SKM-1 (cell line): ENCODE measurements around the gene GTF3C2.

Source experiments
- DNase-seq: peaks from one replicate; lab custom pipeline; 2025; ENCODE audit not compliant: unreplicated experiment; lab: John Stamatoyannopoulos, UW

The GTF3C2 gene, protein sequence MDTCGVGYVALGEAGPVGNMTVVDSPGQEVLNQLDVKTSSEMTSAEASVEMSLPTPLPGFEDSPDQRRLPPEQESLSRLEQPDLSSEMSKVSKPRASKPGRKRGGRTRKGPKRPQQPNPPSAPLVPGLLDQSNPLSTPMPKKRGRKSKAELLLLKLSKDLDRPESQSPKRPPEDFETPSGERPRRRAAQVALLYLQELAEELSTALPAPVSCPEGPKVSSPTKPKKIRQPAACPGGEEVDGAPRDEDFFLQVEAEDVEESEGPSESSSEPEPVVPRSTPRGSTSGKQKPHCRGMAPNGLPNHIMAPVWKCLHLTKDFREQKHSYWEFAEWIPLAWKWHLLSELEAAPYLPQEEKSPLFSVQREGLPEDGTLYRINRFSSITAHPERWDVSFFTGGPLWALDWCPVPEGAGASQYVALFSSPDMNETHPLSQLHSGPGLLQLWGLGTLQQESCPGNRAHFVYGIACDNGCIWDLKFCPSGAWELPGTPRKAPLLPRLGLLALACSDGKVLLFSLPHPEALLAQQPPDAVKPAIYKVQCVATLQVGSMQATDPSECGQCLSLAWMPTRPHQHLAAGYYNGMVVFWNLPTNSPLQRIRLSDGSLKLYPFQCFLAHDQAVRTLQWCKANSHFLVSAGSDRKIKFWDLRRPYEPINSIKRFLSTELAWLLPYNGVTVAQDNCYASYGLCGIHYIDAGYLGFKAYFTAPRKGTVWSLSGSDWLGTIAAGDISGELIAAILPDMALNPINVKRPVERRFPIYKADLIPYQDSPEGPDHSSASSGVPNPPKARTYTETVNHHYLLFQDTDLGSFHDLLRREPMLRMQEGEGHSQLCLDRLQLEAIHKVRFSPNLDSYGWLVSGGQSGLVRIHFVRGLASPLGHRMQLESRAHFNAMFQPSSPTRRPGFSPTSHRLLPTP

DNA sequence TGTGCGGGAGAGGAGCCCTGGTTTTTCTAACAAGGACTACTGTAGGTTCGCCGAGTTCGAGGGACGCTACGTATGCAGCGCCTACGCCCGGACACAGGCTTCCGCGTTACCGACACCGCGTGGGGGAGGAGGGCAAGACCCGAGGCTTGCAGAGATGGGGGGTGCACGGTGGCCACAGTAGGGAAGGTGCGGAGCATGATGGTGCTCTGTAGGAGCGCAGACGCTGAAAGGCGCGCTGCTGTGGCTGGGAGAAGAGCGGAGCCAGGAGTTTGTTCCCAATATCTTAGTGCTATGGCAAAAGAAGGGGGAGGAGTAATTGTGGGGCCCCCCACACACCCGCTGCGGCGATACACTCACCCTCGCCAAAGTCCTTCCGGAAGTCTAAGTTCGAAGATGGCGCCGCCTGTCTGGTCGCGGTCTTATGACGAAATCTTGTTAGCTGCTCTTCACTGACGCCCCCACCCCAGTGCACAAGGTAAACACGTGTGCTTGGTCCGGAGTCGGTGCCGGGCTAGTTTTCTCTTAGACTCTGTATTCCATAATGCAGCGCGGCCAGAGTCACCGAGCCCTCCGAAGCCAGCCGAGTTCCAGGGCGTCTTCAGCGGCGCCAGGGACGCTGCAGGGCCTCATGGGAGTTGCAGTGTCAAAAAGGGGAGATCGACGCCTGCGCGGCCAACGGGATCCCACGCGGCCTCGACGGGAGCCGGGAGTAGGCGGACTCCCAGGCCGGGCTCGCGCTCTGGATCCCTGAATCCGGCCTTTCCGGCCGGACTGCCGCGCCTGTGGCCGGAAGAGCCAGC, at the start of gene GTF3C2:
TSS of gene GTF3C2 (minus strand) at position 383 of the 800 bp plus-strand sequence. CDS start 13,210 bp downstream, outside the sequence.
- peak; percentile 91 for DNase-seq

DNA sequence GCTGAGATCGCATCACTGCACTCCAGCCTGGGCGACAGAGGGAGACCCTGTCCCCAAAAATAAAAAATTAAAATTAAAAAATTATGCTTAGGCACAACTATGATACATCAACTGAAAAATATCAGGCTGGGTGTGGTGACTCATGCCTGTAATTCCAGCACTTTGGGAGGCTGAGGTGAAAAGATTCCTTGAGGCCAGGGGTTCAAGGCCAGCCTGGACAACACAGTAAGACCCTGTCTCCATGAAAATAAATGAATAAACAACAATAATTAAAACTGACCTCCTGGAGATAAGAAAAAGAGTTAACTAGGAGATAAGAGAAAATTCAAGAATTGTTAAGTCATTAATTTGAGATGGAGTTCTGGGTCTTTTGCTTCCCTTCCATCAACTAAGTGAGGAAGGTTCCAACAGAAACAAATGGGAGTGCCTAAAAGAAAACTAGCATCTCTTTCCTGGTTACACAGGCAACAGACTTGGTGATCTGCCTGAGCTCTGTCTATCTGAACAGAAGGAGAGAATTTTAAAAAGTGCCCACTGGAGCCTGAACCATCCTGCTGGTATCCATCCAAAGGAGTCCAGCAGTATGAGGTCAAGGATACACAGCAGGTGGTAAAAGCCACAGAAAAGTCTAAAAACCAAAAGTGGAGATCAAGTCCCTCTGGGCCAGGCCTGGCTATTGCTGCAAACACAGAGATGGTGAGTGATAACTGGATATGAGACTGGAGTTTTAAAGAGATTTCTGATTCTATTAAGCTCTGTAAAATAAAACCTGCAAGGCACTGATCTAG, 44.0 kb upstream of the GTF3C2 start:
- no peak for DNase-seq

DNA sequence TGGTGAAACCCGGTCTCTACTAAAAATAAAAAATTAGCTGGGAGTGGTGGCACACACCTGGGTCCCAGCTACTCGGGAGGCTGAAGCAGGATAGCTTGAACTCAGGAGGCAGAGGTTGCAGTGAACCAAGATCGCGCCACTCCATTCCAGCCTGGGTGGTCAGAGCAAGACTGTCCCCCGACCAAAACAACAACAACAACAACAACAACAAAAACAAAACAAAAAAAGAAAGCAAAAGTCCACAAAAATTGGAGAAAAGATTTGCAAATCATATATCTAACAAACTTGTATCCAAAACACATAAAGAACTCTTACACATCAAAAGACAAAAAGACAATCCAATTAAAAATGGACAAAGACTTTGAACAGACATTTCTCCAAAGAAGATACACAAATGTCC, 42.4 kb upstream of the GTF3C2 start:
- no peak for DNase-seq

DNA sequence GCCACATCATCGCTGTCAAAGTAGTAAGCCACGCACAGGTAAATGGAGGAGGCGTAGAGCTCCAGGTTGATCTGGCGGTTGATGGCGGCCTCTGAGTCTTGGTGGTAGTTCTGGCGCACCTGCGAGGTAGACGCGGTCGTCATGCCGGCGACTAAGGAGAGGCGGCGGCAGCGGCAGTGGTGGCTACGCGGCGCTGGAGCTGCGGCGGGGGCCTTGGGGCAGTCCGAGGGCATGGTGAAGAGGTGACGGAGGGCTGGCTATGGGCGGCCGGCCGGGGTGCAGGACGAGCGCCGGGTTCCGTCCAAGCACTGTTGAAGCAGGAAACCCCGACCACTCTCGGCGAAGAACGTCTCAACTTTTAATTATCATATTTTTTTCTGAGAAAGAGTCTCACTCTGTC, 36.7 kb upstream of the GTF3C2 start:
- no peak for DNase-seq

DNA sequence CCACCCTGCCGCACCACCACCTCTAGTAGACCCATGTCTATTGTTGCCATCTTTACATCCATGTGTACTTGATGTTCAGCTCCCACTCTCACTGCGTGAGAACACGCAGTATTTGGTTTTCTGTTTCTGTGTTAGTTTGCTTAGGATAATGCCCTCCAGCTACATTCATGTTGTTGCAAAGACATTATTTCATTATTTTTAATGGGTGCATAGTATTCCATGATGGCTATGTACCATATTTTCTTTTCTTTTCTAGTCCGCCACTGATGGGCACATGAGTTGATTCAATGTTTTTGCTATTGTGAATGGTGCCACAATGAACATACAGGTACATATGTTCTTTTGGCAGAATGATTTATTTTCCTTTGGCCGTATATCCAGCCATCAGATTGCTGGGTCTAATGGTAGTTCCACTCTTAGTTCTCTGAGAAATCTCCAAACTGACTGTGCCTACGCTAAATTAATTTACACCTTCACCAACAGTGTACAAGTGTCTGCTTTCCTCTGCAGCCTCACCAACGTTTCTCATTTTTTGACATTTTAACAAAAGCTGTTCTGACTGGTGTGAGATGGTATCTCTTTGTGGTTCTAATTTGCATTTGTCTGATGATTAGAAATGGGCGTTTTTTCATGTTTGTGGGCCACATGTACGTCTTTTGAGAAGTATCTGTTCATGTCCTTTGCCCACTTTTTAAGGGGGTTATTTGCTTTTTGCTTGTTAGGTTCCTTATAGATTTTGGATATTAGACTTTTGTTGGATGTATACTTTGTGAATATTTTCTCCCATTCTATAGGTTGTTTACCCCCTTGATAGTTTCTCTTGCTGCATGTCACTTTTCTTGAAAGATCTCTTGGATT, 34.5 kb upstream of the GTF3C2 start:
- DNase-seq, result no peak

DNA sequence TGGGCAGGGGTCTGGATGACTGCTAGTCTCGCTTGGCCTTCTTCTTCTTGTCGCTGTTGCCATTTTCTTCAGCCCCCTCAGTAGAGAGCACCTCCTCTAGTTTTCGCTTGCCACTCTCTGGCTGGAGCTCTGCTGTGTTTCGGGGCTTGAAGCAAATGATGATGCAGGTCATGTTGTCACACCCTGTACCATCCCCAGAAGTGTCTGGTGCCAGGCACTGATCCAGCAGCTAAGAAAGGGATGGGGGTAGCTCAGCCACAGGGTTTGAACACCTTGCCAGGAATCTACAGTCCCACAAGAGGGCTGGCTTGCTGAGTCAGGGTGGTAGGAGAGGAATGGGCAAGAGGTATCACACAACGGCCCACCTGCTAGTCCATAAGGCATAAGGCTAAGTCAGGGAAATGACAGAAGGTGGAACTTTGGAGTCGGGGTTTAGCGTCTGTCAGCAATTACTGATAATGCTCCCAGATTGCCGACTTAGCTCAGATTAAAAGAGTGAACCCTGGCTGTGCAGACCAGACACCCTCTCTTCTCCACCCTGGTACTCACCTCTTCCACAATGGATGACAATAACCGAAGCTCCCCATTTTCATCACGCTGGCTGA, 25.1 kb upstream of the GTF3C2 start:
- no peak for DNase-seq

DNA sequence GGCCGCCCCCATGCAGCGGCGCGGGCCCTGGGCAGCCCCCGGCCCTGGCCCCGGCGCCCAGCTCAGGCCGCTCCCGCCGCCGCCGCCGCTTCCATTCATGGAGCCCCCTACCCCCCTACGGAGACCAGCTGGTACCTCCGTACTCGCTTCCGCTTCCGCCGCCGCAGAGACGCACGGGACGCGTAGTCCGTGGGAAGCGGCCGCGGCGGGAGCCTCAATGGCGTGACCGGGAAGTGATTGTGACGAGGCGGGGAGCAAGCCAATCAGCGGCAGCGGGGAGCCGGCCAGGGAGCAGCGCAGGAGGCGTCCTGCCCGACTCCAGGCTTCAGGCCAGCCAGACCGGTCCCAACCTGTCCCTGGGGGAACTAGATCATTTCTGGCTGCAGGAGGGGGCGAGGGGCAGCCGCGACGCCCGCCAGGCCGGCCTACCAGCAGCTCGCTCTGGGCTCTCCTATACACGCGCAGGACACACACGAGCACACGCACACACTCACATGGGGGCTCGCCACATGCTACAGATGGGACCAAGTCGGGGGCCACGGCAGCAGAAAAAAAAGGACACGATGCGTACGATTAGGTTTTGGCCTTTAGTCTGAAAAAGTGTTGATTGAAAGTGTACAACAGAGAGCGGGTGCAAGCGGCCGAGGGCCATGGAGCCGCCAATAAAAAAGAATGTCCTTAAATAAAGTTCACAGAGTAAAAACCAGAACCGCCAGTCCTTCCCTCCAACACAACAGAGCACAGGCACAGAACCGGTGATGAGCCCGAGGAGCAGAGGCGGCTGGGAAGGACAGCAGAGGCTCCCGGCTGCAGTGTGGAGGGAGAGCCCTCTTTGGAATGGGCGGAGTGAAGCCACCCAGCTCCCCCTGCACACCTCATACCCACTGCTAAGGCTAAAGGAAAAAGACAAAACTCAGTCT, 24.3 kb upstream of the GTF3C2 start, which contains the start of gene ZNF513:
TSS of gene ZNF513 (minus strand) at position 109 of the 920 bp plus-strand sequence. CDS start 208 bp downstream, outside the sequence.
- DNase-seq, result no peak

DNA sequence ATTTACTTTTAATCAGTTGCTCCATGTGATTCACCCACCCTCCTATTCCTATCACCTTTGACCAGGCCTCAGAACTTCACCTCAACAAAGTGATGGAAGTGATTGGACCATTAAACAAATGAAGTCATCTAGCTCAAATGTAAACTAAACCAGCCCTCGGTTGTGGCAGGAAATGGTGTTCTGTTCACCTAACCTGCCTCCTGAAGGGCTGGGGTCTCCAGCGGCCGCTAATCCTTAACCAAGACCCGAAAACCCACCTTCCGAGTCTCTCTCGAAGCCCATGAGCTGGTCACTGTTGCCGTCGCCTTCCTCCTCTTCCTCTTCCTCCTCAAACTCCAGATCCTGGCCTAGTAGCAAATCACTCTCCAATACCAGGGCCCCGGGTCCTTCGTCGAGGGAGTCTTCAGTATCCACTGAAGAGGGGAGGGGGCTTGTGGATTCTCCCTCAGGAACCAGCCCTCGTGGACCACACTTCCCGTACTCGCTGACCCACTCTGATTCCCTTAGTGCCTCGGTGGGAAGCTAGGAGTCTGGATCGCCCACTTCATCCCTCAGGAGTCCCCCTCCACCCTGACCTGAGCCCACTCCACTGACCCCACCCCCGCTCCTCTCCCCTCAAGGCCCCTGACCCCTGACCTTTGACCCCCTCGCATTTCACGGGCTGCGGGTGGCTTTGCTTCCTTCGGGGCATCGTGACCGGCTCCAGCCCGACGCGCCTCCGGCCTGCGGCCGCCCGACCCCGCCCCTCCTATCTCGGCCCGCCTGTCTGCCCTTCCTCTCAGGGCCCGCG, 23.5 kb upstream of the GTF3C2 start:
- DNase-seq, result no peak

DNA sequence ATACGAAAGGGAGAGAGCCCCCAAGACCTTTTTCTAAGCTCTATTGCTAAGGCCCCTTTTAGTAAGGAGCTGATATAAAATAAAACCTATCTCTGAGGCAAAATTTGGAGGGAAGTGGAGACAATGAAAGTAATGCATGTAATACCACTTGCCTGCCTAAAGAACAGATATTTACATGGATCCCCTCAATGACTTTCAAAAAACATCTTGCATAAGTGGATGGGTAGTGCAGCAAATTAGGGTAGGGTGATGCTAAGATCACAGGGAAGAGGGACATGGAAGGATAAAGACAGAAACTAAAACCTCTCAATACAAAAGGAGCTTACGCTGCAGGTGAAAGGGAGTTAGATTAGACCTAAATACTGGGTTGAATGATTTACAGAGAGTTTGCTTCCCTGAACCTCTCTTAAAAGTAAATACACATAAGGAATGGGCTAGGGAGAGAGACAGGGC, 22.8 kb upstream of the GTF3C2 start:
- DNase-seq, result no peak

DNA sequence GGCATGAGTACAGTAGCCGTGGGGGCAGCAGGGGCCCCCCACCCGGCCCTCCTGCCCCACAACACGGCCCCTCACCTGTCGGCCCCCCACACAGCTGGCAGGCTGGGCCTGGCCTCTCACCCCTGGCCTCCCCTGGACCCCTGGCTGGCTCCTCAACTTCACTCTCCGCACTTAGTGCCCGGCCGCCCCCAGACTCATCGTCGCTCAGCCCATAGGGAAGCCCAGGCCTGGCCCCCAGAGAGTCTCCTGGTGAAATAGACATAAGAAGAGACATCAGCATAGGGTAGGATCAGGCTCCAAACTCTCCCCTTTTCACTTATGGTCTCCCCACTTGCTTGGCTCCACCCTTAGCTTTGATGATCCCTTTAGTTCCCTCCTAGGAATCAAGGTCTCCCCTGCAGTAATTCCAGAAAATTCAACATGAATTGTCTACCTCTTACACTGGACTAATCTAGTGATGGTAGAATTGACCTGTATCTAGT, 22.3 kb upstream of the GTF3C2 start:
- DNase-seq, result no peak

DNA sequence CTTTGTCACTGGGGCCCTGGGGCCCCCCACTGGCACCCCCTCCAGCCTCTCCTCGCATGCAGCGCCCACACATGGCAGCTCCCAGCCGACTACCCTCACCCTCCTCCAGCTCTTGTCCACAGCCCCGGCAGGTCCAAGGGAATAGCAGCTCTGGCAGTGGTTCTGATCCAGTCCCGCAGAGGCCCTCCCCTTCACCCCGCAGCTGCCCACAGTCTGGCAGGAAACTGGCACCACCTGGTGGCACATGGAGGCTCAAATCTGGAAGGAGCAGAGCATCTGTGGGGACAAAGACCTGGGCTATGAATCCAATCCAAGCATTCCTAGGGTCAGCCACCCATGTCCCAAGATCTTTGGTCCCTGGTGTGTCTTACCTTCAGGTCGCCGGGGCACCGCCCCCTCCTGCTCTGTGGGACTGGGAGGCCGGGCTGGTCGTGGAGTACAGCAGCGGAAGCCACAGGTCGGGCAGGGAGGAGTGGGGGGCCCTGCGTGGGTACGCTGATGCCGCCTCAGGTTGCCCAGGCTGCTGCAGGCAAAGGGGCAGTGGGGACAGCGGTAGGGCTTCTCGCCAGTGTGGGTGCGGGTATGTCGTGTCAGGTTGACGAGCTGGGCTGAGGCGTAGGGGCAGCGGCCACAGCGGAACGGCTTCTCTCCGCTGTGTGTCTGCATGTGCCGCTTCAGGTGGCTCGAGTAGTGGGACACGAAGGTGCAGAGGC, 21.7 kb upstream of the GTF3C2 start:
- DNase-seq, result no peak

DNA sequence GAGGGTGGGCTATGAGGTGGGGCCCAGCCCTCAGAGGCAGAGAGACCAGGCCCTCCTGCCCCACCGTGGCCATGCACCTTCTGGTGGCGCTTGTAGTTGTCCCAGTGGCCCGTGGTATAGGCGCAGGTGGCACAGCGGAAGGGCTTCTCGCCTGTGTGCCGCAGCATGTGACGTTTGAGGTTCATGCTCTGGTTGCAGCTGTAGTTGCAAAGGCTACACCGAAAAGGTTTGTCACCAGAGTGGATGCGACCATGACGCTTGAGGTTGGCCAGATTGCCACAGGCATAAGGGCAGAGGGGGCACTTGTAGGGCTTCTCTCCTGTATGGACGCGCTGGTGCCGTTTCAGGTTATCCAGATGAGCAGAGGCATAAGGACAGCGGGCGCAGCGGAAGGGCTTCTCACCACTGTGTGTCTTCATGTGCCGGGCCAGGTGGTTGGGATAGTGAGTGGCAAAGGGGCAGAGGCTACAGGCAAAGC, 21.1 kb upstream of the GTF3C2 start:
- no peak for DNase-seq

DNA sequence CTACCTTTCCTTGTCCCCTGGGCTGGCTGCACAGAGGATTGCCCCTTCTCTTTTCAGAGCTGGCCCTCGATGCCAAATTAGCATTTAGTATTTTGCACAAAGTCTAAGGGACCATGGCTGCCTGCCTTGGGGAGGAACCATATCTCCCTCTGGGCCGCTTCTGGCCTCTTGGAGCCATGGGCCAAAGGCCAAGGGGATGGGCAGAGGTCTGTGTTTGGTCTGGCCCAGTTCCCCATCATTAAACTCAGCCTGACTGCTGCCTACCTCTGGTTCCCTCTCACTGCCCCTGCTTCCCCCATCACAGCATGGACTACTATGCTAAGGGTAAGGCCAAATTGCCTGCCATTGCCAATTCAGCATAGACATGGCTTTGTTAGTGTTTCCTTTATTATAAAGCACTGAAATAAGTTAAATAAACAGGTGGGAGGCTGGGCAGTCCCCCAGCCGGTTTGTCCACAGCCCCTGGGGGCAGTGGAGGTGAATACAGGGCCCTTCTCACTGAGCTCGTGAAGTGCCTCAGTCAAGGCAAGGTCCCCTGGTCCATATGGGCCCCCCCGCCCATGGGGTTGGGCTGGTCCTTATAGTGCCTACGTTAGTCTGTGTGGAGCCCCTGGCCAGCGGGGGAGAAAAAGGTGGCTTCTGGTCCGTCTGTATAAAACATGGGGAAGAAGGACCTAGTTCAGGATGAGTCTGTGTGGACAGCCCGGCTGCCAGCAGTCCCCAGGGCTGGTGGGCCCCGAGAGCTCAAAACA, 20.5 kb upstream of the GTF3C2 start:
- DNase-seq, result no peak

DNA sequence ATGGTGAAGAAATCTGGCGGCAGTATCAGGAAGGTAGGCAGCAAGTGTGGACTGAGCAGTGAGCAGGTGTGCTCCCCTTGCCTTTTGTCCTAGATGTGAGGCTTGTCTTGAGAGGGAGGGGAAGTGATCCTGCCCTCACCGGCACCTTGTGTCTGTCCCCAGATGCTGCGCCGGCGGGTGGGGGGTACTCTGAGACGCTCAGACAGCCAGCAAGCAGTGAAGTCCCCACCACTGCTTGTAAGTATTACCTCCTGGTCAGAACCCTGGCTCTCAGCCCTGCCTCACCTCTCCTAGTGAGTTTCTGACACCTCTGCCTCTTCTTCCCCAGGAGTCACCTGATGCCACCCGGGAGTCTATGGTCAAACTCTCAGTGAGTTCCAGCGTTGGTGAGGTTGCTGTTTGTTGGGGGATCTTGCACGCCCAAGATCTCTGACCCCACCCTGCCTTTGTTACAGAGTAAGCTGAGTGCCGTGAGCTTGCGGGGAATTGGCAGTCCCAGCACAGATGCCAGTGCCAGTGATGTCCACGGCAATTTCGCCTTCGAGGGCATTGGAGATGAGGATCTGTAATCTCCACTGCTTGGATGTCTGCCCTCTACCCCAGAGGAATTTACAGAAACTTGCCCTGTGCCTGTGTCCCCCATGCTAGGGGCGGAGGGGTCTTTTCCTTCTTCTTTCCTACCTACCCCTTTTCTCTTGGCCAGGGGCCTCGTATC, 19.7 kb upstream of the GTF3C2 start:
- DNase-seq, result no peak
